T-helper 22 cell (primary cell): Measurements from ENCODE around the gene SEPTIN5.
"Not testable (repeated sequence)": the region's sequence is repeated elsewhere in the genome, so short reads cannot be mapped to it uniquely, and the experiment has no call there.

Experiments used
- DNase-seq: peaks from one replicate; pipeline ENCODE4 v3.0.0-alpha.2; 2020; ENCODE audit warnings: low read depth

The SEPTIN5 gene

DNA sequence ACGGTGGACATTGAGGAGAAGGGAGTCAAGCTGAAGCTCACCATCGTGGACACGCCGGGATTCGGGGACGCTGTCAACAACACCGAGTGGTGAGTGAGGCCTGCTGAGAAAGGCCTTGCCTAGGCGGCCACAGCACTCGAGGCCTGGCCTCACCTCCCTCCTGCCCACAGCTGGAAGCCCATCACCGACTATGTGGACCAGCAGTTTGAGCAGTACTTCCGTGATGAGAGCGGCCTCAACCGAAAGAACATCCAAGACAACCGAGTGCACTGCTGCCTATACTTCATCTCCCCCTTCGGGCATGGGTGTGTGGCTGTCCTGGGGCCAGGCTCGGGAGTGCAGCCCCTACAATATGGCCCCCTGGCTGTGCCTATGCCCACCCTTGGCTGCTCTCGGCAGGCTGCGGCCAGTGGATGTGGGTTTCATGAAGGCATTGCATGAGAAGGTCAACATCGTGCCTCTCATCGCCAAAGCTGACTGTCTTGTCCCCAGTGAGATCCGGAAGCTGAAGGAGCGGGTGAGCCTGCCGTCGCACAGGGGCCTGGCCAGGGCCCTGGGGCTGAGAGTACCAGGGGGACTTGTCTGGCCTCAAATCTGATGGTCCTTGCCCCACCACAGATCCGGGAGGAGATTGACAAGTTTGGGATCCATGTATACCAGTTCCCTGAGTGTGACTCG lies 6.0 kb downstream of the SEPTIN5 start:
- DNase-seq: no peak

GRCh38 chr22:19720999-19721329 lies 6.7 kb downstream of the SEPTIN5 start:
- DNase-seq: no peak

DNA sequence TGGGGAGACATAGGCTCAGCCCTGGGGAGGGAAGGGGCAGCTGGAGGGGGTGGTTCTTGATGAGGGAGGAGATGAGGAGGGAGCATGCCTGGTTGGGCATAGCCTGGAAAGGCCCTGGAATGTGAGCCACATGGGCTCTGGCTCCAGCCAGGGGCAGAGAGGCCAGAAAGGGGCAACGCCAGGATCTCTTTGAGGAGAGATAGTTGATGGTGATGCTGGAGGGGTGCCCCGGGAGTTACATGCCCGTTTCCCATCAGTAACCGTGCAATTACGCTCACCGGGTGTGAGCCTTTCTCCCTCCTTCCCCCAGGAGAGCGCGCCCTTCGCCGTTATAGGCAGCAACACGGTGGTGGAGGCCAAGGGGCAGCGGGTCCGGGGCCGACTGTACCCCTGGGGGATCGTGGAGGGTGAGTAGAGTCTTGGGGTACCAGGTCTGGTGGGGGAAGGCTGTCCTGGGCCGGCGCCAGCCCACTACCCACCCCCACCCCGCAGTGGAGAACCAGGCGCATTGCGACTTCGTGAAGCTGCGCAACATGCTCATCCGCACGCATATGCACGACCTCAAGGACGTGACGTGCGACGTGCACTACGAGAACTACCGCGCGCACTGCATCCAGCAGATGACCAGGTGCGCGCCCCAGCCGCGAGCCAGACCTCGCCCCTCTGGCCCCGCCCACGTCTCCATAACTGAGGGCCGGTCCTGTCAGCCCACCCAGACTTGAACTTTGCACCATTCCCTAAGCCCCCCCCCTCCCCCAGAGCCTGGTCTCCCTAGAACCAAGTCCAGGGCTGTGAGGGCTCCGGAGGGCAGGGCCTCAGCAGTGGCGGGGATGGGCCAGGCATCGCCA lies 7.3 kb downstream of the SEPTIN5 start:
- no peak for DNase-seq

GRCh38 chr22:19722178-19722981 lies 8.1 kb downstream of the SEPTIN5 start:
- no peak for DNase-seq

DNA sequence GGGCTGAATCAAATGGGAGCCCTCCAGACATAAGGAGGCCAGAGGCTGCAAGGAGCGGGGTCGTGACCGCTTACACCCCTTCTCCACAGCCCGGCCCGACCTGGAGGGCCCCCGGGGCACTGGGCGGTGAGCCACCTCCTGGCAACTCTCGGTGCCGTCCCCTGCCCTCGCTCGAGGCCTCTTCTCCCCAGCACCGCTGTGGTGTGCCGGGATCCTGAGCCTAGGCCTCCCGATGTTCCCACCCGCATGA lies 8.6 kb downstream of the SEPTIN5 start:
- DNase-seq: no peak

- DNase-seq: no peak
These were observed 9.1 kb downstream of the SEPTIN5 start, which contains the start of gene GP1BB for GRCh38 chr22:19723232-19723982. TSS of gene GP1BB (plus strand) at chr22:19723539. CDS start at chr22:19723570, 31 bp downstream.

- no peak for DNase-seq
These were observed 9.9 kb downstream of the SEPTIN5 start for GRCh38 chr22:19723983-19724827.

- DNase-seq: no peak
These were observed 10.8 kb downstream of the SEPTIN5 start for GRCh38 chr22:19724927-19725661.

- not testable (repeated sequence) for DNase-seq
These were observed 11.9 kb downstream of the SEPTIN5 start for GRCh38 chr22:19726064-19726788.

GRCh38 chr22:19727310-19728150 lies 13.2 kb downstream of the SEPTIN5 start:
- DNase-seq: no peak

DNA sequence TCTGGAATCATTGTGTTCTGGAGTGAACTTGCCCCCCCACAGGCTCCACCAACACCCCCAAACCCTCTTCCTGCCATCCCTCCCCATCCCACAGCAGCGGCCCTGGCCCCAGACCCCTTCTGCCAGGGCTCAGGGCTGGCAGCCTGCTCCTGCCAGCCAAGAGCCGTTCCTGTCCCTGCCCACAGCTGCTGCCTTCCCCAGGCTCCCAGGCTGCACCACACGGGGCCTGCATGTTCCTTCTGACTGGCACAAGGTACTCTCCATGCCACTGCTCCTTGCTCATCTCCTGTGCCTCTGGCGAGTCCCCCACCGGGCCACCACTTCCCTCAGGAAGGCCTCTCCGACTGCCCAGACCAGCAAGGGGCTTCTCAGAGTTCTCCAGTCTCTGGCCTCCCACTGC lies 14.0 kb downstream of the SEPTIN5 start:
- no peak for DNase-seq

GRCh38 chr22:19728836-19729235 lies 14.5 kb downstream of the SEPTIN5 start:
- no peak for DNase-seq

DNA sequence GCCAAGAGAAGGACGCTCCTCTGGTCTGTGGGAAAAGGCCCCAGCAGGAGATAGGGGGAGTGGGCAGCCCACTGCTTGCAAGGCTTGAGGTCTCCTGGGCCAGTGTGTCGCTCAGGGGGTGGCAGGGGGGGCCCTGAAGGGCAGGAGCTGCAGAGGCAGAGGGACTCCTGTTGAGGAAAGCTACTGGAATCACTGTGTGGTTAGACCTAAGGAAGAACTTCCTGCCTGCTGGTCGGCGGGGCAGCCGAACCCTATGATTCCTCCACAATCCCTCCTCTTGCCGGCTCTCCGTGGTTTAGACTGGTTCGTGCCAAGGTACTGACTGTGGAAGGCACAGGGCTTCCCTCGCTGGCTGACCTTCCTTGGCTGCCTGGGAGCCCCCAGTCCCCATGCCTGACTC lies 15.2 kb downstream of the SEPTIN5 start:
- no peak for DNase-seq

- DNase-seq: no peak
These were observed 15.9 kb downstream of the SEPTIN5 start for GRCh38 chr22:19730198-19730597.

DNA sequence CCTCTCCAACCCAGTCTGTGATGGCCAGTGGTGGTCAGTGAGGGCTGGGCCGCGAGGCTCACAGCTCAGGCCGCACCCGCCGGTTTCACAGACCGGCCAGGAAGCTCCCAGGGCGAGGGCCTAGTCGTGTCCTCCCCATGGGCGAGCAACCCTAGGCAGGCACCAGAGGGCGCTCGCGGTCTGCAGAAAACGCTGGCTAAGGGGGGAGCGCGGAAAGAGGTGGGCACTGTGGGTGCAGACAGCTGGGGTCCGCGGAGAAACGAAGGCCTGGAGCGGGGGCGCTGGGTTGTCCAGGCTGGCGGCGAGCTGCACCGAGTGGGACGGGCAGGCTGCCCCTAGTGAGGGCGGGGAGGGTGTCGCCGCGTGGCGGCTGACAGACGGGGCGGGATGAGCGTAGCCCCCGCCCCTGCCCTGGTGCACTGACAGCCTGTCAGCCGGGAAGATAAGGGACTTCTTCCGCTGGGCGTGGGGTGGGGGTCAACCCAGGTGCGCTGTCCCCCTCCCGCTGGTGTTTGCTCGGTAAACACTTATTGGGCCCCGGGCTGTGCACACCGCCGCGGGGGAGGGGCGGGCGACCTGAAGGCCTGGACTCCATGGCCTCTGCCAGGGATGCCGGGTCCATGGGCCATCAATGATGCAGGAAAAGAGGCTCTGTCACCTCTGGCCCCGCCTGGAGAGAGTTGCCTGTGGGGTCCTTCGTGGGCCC lies 16.5 kb downstream of the SEPTIN5 start:
- DNase-seq: peak; percentile 52

DNA sequence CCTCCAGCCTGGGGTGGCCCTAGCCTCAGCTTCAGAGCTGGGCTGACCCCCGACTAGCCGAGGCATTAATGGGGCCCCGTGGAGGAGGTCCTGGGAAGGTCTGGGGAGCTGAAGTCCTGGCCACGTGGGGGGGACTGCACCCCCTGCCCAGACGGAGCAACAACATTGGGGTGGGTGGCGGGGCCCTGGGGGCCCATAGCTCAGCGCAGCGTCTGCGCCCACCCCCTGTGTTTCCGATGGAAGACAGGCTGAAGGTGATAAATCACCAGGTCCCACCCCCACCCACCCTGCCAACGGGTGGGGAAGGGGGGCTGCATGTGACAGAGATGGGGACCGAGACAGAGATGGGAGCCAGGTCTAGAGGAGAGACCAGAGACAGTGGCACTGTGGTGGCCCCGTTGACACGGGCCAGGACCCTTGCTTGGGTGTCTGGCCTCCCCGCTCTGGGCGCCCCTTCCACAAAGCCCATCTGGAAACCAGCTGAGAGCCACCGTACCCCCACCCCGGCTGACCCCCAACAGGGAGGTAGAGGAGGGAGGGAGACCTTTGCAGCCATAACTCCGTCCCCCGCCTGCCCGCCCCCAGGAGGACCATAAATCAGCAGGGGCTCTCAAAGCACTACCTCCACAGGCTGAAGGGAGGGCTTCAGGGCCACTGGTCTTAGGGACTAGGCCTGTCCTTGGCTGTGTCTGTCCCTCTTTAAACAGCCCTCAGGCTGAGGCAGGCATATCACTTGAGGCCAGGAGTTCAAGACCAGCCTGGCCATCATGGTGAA lies 17.2 kb downstream of the SEPTIN5 start:
- DNase-seq: no peak

DNA sequence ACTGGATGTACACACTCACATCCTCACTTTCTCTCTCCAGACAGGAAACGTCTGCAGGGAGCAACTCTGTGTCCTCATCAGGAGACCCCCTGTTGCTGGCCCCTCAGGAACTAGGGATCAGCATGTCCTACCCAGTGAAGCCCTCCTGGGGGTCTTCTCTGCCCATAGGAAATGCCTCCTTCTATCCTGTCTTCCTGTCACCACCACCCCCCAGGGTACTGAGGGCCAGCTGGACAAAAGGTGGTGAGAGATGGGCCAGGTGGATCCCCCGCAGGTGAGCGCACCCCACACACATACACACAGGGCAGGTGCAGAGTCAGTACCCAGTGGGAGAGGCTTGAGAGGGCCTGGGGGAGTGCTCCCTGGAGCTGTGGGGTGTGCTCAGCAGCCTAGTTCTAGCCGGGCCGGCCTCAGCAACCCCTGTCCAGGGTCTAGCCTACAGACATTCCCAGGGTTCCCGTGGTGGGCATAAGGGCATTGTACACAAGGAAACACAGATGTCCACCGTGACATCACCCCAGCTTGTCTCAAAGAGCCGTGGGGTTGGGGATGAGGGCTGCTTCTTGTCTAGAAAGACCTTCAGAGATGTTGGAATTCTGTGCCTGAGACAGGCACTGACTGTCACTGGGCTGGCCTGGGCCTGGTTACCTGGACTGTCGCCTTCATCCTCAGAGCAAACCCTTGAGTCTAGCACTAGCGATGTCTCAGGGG lies 18.3 kb downstream of the SEPTIN5 start:
- no peak for DNase-seq
